ENCODE data around the gene CELF1.
"Not testable (repeated sequence)": the region's sequence is repeated elsewhere in the genome, so short reads cannot be mapped to it uniquely, and the experiment has no call there.

The CELF1 gene

DNA sequence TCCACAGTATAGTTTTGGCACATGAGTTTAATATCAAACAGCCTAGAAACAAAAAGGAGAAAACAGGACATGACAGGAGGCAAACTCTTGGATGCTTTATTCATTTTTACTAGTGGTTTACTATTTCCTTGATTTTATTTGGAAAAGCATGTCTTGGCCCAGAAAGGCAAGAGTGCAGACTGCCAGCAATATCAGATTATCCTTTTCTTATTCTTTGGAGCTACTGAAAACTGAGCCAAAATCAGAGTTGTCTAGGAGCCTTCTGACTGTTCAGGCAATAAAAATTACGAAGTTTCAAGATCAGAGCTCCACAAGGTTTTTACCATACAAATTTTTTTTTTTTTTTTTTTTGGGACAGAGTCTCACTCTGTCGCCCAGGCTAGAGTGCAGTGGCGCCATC, 16.0 kb downstream of the CELF1 start:
- FAIRE-seq: no peak

DNA sequence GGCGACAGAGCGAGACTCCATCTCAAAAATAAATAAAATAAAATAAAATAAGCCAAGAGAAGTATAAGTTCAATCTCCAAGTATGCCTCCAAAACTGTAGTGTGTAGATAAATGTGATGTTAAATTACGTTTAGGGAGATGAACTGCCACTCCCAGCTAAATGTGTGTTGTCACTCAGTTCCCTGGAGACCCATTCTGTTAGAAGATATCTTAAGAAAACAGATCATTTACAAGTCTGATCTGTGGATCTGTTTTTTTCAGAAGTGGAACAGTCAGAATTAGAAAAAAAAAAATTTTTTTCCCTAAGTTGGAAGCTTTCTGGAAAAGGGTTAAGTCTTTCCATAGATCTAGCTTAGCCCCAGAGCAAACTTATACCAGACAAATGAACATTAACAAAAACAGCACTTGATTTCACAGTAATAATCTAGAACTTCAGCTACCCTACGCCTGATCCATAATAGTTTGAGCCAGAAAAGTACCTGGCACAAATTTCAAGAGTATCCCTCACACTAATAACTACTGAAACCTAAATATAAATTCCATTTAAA, 18.2 kb downstream of the CELF1 start:
- FAIRE-seq: no peak

DNA sequence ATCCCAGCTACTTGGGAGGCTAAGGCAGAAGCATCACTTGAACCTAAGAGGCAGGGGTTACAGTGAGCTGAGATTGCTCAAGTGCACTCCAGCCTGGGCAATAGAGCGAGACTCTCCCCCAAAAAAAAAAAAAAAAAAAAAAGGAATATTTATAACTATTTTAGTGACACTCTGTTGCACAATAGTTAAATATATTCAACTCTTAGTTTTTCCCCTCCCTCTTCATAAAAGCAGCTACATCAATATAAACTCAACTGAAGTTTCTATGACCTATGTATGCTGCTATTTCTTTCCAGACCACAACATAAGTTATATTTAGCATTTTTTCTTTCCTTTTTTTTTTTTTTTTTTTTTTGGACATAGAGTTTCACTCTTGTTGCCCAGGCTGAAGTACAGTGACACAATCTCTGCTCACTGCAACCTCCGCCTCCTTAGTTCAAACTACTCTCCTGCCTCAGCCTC, 19.2 kb downstream of the CELF1 start:
- no peak for FAIRE-seq

DNA sequence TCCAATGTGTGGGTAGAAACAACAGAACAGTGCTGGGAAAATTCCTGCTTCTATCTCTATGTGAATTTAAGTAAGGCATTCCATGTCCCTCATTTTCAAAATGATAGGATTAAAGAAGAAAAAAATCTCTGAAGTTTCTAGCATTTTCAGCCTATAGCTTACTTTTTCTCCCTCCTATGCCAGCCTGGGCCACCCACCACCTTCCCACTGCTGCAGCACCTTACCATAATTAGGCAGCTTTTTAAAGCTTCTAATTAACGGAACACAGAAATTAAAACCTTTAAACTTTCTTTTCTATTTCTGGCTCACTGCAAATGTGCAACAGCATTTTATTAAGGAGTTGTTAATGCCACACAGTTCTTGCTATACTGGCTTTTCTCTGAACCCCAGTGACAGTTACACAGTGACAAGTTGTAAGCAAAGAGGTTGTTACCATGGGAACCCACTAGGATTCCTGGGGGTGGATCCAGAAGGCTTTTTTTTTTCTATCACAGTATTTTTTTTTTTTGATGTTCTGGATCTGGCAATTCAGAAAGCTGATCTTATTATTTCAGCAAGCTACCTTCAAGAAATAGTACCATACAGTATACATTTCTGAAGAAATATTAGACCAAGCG, 20.2 kb downstream of the CELF1 start:
- no peak for FAIRE-seq

DNA sequence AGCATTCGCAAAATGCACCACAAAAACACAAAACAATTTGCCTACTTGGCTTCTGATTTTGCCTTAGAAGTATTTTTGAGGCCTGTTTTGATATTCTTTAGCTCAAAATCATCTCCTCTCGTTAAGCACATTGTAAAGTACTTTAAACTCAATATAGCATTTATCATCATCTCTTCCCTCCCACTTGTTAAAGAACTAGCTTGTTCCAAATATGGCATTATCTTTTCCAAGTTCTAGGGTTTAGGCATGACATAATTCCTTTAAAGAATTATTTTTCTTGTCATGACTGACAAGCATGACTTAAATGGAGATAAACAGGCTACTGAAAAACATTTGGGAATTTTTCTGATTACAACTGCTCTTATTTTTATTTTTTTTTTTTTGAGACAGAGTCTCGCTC, 21.3 kb downstream of the CELF1 start:
- no peak for FAIRE-seq

DNA sequence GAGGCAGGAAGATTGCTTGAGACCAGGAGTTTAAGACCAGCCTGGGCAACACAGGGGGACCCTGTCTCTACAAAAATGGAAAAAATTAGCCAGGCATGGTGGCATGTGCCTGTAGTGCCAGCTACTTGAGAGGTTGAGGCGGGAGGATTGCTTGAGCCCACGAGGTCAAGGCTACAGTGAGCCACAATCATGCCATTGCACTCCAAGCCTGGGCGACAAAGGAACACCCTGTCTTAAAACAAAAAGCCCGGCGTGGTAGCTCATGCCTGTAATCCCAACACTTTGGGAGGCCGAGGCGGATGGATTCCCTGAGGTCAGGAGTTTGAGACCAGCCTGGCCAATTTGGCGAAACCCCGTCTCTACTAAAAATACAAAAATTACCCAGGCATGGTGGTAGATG, 22.2 kb downstream of the CELF1 start:
- FAIRE-seq: not testable (repeated sequence)

DNA sequence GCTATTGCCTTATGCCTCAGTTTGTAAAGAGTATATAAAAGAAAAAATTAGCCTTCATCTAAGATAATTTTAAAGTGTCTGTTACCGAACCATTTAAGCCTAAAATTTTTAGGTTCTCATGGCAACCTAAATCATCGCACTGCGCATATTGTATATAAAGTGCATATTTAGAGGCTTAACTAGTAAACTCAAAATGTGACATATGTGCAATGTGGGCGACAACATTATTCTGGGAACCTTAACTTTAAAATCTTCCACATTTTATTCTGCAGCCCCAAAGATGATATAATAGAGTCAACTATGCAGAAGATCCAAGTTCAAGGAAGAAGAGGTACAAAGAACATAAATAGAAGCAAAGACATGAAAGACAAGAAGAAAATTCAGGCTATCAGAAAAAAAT, 23.0 kb downstream of the CELF1 start:
- FAIRE-seq: no peak

DNA sequence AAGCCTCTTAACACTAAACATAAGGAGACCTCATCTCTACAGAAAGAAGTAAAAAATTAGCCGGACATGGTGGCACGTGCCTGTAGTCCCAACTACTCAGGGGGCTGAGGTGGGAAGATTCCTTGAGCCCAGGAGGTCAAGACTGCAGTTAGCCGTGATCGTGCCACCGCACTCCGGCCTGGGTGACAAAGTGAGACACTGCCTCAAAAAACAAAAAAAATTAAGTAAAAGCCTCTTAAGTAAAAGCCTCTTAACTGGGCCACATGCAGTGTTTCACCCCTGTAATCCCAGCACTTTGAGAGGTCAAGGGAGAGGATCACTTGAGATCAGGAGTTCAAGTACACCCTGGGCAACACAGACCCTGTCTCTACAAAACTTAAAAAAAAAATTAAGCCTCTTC, 25.7 kb downstream of the CELF1 start:
- no peak for FAIRE-seq

DNA sequence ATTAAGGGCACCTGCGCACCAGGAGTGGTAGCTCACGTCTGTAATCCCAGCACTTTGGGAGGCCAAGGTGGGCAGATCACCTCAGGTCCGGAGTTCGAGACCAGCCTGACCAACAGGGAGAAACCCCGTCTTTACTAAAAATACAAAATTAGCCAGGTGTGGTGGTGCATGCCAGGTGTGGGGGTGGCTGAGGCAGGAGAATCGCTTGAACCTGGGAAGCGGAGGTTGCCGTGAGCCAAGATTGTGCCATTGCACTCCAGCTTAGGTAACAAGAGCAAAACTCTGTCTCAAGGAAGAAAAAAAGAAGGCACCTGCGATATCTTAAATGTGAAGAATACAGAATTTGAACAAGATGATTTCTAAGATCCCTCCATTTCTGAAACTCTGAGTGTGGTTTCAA, 26.9 kb downstream of the CELF1 start:
- FAIRE-seq: not testable (repeated sequence)

DNA sequence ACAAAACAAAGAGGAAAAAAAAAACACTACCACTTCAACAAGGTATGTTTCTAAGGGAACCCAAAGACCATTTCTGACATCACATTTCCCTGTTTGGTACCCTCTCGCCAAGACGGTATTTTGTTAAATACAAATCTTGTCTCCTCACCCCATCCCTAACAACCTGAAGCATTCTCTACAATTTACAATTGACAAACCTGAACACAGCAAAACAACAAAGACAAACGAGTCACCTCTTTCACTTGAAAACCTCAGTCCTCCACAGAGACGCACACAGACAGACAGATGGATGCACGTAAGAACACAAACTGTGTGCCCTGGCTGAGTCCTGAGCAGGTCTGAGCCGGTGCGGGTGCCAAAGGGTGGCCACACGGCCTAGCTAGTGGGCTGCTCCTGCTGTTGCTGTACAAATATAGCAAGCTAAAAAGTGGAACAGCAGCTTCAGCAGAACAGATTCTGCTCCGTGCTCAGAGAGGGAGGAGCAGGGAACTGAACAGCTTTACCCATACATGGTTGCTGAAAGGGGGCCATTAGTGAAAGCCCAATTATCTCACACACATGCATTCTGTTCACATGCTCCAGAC, 28.5 kb downstream of the CELF1 start:
- no peak for FAIRE-seq

DNA sequence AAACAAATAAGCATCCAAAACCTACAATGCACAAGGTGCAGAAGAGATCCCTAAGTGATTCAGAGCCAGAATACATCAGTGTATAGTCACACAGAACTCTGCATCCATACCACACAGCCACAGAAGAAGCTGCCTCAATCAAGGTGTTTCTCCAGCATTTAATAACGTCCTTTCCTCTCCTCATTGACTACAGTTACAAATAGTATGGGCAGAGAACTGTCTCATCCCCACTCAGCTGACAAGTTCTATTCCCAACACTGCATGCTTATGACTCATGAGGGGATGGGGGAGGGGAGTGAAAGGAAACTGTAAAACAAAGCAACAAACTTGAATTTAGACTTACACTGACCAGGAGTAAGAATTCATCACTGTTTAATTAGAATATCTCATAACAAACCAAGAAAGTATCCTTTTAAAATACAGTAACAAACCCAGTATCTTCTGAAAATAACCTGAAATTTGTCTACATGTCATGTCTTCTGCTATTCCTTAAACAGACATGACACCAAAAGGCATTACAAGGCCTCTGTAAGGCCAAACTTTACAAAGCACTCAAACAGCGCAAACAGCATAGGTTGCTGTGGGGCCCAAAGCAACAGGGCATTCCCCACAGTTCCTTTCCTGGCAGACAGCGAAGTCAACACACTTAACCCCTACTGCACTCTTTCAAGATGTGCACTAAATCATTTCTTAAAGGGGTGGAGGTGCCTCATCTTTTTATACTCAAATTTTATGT, 29.3 kb downstream of the CELF1 start:
- FAIRE-seq: no peak

DNA sequence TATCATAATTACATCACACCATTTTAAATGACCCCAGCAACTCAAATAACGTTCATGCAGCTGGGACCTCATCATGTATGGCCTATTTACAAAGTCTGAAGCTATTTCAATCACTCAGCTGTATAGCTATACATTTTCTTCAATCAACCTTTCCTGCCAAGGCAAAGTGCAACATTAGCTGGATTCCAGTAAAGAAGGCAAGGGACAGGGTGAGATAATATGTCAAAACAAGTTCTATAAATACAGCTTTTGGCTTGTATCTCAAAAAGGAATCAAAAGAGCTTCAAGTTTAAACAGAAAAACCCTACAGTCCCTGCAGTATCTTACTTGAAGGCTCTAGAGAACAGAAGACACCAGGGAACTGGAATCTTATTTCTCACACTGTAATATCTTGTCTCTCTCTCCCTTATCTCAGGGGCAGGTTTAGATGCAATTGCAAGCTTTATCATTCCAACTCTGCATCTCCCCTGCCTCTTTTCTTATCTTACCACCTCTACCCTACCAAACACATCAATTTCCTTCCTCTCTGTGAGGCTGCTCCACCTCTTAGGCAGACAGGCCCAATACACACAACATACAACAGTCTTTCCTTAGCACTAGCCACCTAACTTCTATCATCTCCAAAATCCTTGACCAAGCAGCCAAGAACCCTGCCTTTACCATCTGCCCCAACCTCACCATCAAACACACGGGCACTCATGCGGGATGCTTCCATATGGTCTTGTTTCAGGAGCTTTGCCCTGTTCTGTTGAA, 34.5 kb downstream of the CELF1 start:
- FAIRE-seq: no peak

DNA sequence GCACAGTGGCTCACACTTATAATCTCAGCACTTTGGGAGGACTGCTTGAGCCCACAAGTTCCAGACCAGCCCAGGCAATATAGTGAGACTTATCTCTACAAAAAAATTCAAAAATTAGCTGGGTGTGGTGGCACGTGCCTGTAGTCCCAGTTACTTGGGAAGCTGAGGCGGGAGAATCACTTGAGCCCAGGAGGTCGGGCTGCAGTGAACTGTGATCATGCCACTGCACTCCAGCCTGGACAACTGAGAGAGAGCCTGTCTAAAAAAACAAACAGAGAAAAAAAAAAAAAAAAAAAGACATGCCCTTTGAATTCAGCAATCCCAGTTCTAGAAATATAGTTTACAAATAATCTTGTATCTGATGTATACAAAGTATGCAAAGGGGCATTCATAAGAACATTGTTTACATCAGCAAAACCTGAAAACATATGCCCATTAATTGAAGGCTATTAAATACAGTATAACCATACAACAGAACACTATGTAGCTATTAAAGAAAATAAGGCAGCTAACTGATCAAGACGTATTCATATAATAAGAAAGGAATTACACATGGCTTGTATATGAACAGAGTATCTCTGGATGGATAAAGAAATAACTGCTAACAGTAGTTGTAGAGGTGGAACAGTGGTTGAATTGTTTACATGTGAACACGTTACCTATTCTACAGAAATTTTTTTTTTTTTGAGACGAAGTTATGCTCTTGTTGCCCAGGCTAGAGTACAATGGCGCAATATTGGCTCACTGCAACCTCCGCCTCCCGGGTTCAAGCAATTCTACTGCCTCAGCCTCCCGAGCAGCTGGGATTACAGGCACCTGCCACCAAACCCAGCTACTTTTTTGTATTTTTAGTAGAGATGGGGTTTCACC, 35.7 kb downstream of the CELF1 start:
- no peak for FAIRE-seq

DNA sequence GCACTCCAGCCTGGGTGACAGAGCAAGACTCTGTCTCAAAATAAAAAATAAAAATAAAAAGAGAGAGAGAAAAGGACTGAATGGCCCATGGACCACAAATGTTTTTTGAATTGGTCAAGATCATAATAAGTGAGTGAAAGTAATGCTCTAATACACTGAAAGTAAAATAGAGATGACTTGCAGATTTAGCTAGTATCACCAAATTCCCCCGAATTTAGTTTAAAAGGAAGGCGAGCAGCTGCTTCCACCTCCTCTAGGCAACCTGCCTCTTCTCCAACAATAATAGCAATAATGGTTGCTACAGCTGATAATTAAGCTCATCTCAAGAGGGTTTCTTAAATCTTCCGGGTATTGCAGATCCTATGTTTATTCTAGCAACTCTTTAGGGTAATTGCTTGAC, 36.8 kb downstream of the CELF1 start:
- FAIRE-seq: no peak

DNA sequence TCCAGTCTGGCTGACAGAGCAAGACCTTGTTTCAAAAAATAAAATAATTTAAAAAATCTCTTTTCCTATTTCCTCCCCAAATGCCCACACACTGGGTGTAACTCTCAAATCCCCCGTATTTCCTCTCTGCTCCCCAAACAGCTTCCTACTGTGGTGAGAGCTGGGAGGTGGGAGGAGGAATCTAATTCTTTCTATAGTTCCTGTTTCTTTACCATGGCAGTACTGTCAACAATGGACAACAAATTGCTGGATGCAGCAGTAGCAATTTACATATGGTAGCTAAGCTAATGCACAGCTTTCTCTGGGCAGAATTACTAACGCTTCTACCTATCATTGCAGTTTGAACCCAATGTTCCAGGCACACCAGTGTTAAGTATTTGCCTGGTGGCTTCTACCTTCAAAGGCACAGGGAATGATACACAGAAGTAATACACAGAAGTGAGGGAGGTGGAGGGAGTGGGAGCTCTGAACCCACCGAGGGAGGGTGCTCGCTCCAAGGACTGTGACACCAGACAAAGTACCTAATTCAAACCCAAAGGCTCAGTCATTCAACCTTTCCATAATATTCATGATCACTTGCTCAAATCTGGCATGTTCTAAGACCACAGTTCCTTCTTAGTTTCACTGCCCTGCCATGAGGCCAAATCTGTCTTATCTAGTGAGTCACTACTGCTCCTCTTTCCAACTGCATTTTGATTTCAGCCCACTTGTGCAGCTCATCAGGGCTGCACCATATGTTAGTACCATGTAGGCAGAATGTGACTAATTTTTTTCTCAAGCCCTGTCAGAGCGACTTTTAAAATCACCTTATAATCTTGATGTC, 37.9 kb downstream of the CELF1 start:
- FAIRE-seq: no peak

DNA sequence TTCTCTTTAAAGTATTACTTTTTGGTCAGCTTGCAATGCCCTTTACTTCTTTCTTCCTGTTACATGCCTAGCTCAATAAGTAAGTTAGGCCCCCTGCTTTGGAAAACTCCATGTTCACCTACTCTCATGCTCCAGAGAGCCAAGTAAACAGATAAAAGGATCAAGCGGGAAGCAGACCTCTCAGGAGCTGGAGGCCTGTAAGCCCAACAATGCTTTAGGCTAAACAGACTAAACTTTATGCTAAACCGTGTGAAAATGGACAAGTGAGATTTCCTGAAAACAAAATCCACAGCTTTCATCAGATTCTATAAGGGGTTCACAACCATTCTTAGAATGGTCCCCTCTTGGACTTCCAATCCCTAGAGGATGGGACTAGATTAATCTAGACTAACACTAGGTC, 40.2 kb downstream of the CELF1 start:
- FAIRE-seq: no peak

DNA sequence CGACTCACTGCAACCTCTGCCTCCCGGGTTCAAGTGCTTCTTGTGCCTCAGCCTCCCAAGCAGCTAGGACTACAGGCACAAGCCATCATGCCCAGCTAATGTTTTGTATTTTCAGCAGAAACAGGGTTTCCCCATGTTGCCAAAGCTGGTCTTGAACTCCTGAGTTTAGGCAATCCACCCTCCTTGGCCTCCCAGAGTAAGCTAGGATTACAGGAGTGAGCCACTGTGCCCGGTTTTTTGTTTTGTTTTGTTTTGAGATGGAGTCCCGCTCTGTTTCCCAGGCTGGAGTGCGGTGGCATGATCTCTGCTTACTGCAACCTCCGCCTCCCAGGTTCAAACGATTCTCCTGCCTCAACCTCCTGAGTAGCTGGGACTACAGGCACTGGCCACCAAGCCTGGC, 41.0 kb downstream of the CELF1 start:
- FAIRE-seq: no peak

DNA sequence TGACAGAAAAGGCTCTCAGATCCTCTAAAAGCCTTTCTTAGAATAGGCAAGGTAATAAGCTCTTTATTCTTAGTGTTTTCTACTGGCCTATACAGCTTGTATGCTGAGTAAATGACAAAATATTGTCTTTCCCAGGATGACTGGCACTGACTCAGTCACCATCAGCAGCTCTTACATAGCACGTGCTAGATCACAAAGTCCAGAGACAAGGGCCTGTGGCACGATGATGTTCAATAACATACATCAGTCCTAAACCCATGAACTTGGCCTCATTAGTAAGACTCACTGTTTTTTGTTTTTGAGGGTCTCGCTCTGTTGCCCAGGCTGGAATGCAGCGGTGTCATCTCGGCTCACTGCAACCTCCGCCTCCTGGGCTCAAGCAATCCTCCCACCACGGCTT, 42.7 kb downstream of the CELF1 start:
- FAIRE-seq: no peak

DNA sequence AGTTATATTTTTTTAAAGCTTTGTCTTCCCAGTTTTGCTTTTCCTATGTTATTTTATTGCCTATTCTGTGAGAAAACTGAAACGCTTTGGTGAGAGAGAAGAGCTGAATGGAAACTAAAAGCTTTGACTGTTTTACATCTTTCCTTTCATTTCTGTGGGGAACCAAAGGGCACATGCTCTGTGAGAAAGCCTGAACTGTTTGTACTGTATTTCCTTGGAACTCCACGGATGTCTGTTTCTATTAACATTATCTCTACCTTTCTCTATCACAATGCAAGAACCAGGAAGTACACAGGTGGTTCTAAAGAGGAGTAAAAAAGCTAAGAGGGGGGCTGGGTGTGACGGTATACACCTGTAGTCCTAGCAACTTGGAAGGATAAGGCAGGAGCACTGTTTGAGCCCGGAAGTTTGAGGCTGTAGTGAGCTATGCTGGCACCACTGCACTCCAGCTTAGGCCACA, 43.8 kb downstream of the CELF1 start:
- FAIRE-seq: no peak

DNA sequence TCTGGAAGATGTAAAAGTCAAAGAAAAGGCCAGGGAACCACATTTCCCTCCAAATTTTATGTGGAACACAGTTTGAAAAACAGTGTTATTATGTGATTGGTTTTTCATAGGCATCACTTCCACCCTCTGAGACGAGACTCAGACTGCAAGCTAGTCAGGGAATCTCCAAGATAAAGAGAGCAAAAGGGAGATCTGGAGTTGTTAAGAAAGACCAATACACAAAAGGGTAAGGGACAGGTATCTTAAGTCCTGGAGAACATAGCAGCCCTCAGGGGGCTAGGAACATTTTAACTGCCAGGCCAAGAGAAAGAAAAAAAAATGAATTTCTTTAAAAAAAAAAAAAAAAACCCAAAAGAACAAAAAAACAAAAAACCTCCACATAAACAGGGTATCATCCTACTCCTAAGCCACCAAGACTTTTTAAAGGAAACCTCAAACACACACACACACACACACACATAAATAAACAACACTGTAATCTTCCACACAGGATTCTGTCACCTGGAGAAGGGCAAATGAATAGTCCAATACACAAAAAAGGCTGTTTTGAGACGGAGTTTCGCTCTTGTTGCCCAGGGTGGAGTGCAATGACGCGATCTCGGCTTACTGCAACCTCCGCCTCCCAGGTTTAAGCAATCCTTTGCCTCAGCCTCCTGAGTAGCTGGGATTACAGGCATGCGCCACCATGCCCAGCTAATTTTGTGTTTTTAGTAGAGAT, 44.5 kb downstream of the CELF1 start:
- no peak for FAIRE-seq

All from A204.1 (cell line).